Measurements from ENCODE around the gene C1QL1.
A peak's percentile ranks its signal among the peaks of the same experiment; 100 is the strongest.
"Not testable (repeated sequence)": the region's sequence is repeated elsewhere in the genome, so short reads cannot be mapped to it uniquely, and the experiment has no call there.

Gene C1QL1

DNA sequence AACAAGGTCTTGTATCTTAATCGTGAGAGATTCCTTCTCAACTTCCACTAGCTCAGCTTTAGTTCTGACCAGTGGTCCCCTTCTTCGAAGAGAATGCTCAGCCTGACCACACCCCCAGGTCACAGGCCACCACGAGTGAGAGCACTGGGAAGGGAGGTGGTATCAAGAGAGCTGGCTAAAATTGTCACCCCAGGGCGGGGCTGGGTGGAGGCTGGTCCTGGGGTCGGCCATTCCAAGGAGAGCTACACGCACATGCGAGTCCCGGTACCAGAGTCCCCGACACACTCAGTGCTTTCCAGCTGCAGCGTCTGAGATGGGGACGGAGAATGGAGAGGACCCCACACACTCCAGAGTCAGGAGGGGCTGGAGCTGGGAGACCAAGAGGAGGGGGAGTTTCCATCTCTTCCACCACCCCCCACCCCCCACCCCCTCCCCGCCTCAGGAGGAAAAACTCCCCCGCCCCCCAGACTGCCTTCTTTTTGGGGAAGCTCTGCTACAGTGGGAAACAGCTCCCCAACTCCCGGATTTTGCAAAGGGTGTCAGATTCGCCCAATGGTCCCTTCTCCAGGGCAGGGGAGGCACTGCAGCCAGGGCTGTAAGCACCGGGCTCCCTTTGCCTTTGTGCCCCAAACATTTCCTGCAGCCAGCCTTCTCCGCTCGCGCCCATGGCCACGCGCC is 1.6 kb downstream of the C1QL1 start:
- H3K27ac ChIP-seq, result no peak overlapping the region
- no peak for DNase-seq (ENCODE audit: low read depth, low spot score)

DNA sequence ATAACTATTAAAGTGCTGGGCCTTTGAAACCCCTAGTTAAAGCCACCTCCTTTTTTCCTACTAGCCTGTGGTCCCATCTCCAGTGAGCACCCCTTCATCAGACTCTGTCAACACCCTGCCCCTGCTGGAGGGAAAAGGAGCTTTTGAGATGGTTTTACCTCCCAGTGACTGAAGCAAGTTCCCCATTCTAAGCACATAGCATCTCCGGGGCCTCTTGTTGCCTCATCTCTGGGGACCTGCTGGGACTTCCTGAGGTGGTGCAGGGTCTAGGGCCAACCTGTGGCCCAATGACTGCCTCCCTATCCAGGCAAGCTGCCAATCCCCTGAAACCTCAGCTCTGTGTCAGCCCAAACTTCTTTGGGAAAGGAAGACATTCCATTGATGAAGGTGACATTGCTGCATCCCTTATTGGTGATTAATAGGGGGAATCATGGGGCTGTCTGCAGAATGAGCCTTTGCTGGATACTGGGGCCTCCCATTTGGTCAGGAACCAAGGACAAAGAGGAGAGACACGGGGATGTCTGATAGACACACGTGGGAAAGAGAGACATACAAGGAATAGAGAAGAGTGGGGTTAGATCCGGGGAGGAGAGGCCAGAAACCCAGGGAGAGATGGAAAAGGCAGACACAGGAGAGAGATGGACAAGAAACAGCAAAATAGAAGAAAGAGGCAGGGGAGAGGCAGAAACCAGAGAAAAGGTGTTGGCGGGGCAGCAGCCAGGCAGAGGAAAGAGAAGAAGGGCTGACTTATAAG is 2.4 kb downstream of the C1QL1 start:
- DNase-seq (ENCODE audit: low read depth, low spot score), result no peak

DNA sequence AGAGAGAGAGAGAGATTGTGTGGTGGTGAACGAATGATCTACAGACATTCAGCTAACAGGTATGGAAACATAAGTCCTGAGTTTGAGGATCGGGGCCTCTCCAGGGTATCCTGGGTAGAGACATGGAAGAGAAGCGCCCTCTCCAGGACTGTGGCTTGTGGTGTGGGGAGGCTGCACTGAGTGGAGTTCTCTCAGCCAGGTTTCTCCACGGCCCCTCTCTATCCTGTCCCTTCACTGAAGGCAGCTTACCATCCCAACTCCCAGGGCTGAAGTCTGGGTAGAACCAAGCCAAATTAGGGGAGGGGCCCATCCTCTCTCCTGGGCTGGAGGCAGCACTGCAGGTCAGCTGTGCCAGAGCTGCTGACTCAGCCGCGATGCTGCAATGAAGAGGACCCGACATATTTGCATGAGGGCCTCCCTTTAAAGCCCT is 6.2 kb downstream of the C1QL1 start:
- no peak for DNase-seq (ENCODE audit: low read depth, low spot score)
- no peak overlapping the region for H3K27ac ChIP-seq

More for the DNA sequence above, 2.4 kb downstream of the C1QL1 start:
- H3K27ac ChIP-seq, result no peak overlapping the region

DNA sequence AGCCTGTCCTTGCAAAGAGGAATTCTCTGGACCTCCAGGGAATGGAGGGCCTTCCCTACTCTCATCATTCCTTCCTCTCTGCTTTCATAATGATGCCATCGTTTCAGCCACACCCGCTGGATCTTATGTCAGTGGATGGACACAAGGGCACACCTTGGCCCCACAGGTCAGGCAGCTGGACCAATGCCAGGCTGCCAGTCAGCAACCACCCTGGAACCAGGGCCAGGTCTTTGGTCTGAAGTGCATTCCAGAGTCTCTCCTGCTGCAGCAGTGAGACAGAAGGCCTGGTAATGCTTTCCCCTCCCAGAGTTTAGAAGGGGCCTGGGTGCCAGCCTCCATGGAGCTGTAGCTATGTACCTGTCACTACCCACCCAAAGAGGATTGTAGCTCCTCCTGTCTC is 7.4 kb downstream of the C1QL1 start:
- no peak for DNase-seq (ENCODE audit: low read depth, low spot score)
- H3K27ac ChIP-seq, result no peak overlapping the region

DNA sequence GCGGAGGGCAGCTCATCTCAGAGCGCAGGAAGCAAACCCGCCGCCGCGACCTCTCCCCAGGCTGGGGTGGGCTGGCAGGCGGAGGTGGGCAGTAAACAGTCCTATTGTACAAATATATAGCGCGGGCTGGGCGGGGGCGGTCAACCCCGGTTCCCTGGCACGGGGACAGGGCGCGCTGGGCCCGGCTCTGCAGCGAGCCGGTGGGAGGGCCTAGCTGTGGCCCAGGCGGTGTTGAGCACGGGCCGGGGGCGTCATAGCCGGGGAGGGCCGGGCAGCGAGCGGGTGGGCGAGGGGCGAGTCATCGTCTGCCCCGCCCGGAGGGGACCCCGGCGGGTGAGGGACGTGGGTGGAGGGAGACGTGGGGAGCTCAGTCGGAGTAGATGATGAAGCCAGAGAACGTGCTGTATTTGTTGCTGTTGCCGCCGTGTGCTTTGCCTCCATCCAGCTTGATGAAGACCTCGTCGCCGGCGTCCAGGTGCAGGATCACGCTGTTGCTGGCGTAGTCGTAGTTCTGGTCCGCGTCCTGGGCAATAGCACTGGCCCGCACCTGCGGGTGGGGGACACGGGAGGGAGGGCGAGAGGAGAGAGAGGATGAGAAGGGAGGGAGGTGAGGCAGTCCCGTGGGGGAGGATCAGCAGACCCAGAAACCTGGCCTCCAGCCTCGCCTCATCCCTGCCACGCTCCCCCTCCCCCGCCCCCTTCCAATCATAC is 8.1 kb downstream of the C1QL1 start:
- no peak overlapping the region for H3K27ac ChIP-seq
- DNase-seq (ENCODE audit: low read depth, low spot score), result no peak

DNA sequence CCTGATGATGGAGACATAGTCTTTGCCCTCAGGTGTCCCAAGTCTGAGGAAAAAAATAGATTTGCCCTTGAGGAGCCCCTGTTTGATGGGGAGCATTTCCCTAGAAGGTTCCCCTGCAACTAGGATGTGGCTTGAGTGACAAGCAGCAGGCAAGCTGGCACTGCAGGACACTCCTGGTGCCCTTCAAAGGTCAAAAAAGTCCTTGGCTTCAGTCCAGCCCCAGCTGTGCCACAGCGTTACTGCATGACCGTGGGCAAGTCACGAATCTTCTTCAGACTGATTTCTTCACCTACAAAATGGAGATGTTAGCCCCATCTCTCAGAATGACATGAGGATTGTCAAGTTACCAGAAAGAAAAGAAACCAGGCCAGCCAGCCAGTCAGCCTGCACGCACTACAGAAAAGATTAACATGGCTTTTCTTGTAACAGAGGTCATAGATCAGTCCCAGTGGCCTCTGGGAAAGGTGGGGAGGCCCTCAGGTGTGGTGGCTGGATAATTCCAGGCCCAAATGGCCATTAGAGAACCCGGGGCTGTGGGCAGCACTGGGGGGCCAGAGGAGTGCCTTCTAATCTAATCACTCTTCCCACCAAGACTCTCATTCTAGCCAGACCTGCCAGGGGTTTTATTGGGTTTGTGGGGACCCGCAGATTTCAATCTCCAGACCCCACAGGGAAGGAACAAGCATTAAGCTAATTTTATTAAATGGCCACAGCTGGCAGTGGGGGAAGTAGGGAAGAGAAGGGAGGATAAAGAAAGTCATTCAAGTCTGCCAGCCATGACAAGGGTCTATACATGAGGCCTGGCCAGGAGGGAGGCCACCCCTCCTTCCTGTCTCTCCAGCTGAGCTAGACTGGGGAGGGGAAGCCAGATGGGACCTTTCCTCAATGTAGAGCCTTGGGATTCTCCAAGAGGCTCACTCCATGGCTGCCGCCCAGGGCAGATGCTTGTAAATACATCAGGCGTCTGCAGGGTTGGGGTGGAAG is 10.8 kb downstream of the C1QL1 start:
- no peak for DNase-seq (ENCODE audit: low read depth, low spot score)
- no peak overlapping the region for H3K27ac ChIP-seq

DNA sequence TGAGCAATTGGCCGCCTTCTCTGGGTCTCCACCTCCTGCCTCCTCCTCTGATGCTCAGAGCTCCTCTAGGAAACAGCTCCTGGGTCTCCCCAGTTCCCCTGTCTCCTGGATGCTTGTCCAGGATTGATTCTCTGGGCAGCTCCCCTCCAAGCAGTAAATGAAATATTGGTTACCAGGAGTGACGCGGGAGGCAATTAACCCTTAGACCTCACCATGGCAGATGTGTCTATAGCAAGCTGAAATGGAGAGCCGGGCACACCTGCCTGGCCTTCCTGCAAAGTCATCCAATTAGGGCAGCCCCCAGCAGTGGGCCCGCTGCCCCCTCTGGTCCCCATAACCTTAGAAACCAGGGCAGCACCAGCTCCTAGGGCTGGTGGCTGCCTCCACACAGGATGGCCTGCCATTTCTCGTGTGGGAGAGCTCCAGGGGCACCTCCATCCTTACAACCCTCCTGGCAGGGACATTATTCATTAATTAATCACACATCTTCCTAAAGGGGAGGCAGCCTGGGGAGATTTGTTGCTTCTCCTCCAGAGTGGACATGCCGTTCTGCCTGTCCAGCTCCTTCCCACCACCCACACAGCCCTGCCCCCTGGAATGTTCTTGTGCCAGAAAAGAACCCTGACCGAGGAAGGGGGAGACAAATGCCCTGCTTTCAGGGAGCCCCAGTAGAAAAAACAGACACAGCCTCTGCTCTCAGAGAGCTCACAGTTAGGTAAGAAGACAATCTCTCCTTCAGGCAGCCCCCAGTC is 12.3 kb downstream of the C1QL1 start:
- no peak overlapping the region for H3K27ac ChIP-seq
- no peak for DNase-seq (ENCODE audit: low read depth, low spot score)

GRCh38 chr17:44952946-44953475 is 15.1 kb downstream of the C1QL1 start:
- no peak overlapping the region for H3K27ac ChIP-seq
- DNase-seq (ENCODE audit: low read depth, low spot score), result no peak

DNA sequence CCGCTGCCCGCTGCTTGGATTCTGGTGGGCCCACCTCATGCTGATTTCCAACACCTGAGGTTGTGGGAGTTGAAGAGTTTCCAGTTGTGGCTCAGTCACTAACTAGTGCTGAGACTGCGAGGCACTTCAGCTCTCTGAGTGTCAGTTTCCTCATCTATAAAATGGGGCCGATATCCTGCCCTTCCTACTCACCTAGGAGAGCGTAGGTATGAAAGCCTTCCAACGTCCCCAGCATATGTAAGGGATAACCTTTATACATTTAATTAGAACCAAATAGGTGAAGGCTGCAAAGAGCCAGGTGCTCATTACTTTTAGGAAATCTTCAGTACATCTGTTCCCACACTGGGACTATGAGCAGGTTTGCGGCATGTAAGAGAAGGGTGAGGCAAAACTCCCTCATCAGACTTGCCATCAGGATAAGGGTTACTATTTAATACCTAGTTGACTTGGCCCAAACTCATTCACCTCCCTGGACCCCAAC is 19.7 kb downstream of the C1QL1 start:
- H3K27ac ChIP-seq, result no peak overlapping the region
- no peak for DNase-seq (ENCODE audit: low read depth, low spot score)

- peak within 1 kb of the TSS; percentile 23 for H3K27ac ChIP-seq
- peak; percentile 79 for DNase-seq (ENCODE audit: low read depth, low spot score)
Measured at GRCh38 chr17:44947461-44948314, 20.4 kb downstream of the C1QL1 start, which contains the start of gene KIF18B. KIF18B (minus strand) TSS chr17:44947773; CDS start chr17:44936344, 11,429 bp downstream.

GRCh38 chr17:44945652-44946051 is 22.5 kb downstream of the C1QL1 start:
- not testable (repeated sequence) for H3K27ac ChIP-seq; DNase-seq (ENCODE audit: low read depth, low spot score)

GRCh38 chr17:44942456-44942855 is 25.6 kb downstream of the C1QL1 start:
- no peak for DNase-seq (ENCODE audit: low read depth, low spot score)
- peak overlapping the region; percentile 23 for H3K27ac ChIP-seq

GRCh38 chr17:44941712-44942331 is 26.3 kb downstream of the C1QL1 start:
- DNase-seq (ENCODE audit: low read depth, low spot score), result no peak
- peak overlapping the region; percentile 23 for H3K27ac ChIP-seq

- no peak for DNase-seq (ENCODE audit: low read depth, low spot score)
- H3K27ac ChIP-seq, result peak overlapping the region; percentile 23
Measured at GRCh38 chr17:44940768-44941167, 27.3 kb downstream of the C1QL1 start.

DNA sequence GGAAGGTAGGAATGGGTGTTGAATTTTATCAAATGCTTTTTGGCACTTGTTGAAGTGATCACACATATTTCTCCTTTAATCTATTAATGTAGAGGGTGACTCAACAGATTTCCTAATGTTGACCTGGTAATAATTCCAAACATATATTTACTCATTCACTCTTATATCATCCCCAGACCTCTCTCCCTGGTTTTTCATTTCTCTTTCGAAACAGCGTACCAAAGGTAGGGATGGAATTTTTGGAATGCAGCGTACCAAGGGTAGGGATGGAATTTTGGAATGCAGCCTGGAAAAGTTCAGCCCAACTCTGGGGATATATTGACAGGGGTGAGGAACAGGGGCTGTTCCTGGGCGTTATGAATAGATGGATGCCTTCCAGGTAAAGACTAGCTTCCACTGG is 27.8 kb downstream of the C1QL1 start:
- DNase-seq (ENCODE audit: low read depth, low spot score), result no peak
- H3K27ac ChIP-seq, result peak overlapping the region; percentile 23

GRCh38 chr17:44935116-44935515 is 33.0 kb downstream of the C1QL1 start:
- no peak overlapping the region for H3K27ac ChIP-seq
- DNase-seq (ENCODE audit: low read depth, low spot score), result no peak

DNA sequence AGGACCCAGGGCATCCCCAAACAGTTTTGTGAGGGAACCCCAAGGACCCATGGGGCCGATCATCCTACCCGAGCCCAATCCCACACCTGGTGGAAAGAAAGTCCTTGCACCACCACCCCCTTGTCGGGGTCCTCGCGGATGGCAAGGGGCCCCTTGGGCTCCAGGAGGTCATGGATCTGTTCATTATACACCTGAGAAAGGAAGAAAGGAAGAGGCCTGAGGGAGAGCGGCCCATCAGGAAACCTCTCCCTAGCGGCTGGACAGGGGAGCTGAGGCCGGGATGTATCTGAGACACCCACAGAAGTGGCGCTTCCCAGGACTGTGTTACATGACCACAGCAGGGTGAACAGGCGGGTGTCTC is 33.4 kb downstream of the C1QL1 start:
- H3K27ac ChIP-seq, result no peak overlapping the region
- DNase-seq (ENCODE audit: low read depth, low spot score), result no peak

Measured in epithelial cell of prostate (primary cell).